ENCODE data around the gene DRAXIN. TPM values are rescaled to one million over a fixed set of nuclear protein-coding genes. Genes with fewer than 3 reads are reported as not detected.
"Not testable (repeated sequence)": the region's sequence is repeated elsewhere in the genome, so short reads cannot be mapped to it uniquely, and the experiment has no call there.

The DRAXIN gene, protein sequence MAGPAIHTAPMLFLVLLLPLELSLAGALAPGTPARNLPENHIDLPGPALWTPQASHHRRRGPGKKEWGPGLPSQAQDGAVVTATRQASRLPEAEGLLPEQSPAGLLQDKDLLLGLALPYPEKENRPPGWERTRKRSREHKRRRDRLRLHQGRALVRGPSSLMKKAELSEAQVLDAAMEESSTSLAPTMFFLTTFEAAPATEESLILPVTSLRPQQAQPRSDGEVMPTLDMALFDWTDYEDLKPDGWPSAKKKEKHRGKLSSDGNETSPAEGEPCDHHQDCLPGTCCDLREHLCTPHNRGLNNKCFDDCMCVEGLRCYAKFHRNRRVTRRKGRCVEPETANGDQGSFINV
- 9.5 TPM for polyA plus RNA-seq (2013, experiment 1 of 2)
- 9.7 TPM for polyA plus RNA-seq (2013, experiment 2 of 2)

DNA sequence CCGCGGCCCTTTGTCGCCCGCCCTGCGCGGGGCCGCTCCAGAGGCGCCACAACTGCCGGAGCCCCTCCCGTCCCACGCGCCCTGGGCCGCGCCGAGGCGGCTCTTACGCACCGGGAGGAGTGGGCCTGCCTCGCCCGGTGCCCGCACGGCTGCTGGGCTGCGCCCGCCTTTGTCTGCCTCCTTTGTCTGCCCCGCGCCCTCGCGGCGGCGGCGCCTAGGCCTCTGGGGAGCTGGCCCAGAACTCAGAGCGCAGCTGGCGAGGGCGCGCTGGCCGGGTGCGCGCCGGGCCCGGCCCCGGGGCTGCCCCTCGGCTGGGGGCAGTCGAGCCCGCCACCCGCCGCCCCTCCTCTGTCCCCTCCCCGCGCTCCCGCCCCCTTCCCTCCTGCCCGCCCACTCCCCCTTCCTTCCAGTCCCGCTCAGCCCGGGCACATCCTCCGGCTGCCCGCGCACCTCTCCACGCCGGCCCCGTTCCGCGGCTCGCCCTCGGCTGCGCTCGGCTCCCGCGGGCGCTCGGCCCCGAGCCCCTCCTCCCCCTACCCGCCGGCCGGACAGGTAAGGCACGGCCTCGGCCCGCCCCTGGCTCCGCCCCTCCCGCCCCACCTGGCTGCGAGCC, at the start of gene DRAXIN:
TSS of gene DRAXIN (plus strand) at position 409 of the 613 bp plus-strand sequence. CDS start 14,549 bp downstream, outside the sequence.
- H3K4me1 ChIP-seq (ENCODE audit: control insufficient read depth in 2 of 2, insufficient read depth in 1 of 2, low read depth in 1 of 2, low read length in 2 of 2): peaks cover 22 to 29% of the 10 kb centered on the region in 2 donors
- H2BK12ac ChIP-seq (ENCODE audit: low read length): peak within 1 kb of the TSS; percentile 98
- H2BK5ac ChIP-seq (ENCODE audit: low read length): peak within 1 kb of the TSS; percentile 75
- no CpG with 5 or more reads among the region's 78 CpGs for WGBS, 2 donors (ENCODE audit: extremely low coverage in 2 of 2, insufficient read length in 2 of 2, insufficient replicate concordance in 1 of 2)
- H2AK5ac ChIP-seq (ENCODE audit: low read depth, low read length): peak within 1 kb of the TSS; percentile 95
- peak within 1 kb of the TSS; percentile 99 for H3K18ac ChIP-seq (ENCODE audit: low read length)
- peak within 1 kb of the TSS; percentile 80 for H2AFZ ChIP-seq (ENCODE audit: low read length)
- peak within 1 kb of the TSS; percentile 79 for H4K91ac ChIP-seq (ENCODE audit: low read depth, low read length, poor library complexity)
- H3K27me3 ChIP-seq (ENCODE audit: control insufficient read depth in 3 of 3, insufficient read depth in 3 of 3, low read depth in 1 of 3, low read length in 3 of 3): peaks cover 0 to 12% (median 0%) of the 10 kb centered on the region in 3 experiments
- H3K4me2 ChIP-seq (ENCODE audit: insufficient read depth, low read length, poor library complexity, severe bottlenecking): peak within 1 kb of the TSS; percentile 92
- peak within 1 kb of the TSS; percentile 94 for H3K14ac ChIP-seq (ENCODE audit: low read length)
- H3K36me3 ChIP-seq (replicated peaks in 1 of 2; ENCODE audit: control insufficient read depth in 2 of 2, insufficient read depth in 2 of 2, low read length in 2 of 2): peaks cover 0 to 16% of the 10 kb centered on the region in 2 donors
- peak within 1 kb of the TSS; percentile 100 for H2BK120ac ChIP-seq (ENCODE audit: low read depth, low read length)
- H3K4me3 ChIP-seq (ENCODE audit: low read length in 2 of 2): peak within 1 kb of the TSS; percentile 69 to 95
- peak within 1 kb of the TSS; percentile 43 for H4K8ac ChIP-seq (ENCODE audit: low read depth, low read length)
- peak within 1 kb of the TSS; percentile 88 for H3K9ac ChIP-seq (ENCODE audit: low read depth, low read length, poor library complexity)
- H3K23ac ChIP-seq (ENCODE audit: low read depth, low read length, poor library complexity): peak within 1 kb of the TSS; percentile 73
- H3K4ac ChIP-seq (ENCODE audit: low read length): peak within 1 kb of the TSS; percentile 98
- H3K79me1 ChIP-seq (ENCODE audit: low read depth, low read length): no peaks in the 10 kb centered on the region
- H3K9me3 ChIP-seq (replicated peaks in 1 of 2; ENCODE audit: control insufficient read depth in 2 of 2, insufficient read depth in 1 of 2, low read depth in 1 of 2, low read length in 2 of 2): no peaks in the 10 kb centered on the region
- peak; percentile 63 for DNase-seq (ENCODE audit: low spot score)
- H3K27ac ChIP-seq (replicated peaks; ENCODE audit: low read length): peak within 1 kb of the TSS; percentile 43
- peak within 1 kb of the TSS; percentile 96 for H2BK15ac ChIP-seq (ENCODE audit: low read length)

DNA sequence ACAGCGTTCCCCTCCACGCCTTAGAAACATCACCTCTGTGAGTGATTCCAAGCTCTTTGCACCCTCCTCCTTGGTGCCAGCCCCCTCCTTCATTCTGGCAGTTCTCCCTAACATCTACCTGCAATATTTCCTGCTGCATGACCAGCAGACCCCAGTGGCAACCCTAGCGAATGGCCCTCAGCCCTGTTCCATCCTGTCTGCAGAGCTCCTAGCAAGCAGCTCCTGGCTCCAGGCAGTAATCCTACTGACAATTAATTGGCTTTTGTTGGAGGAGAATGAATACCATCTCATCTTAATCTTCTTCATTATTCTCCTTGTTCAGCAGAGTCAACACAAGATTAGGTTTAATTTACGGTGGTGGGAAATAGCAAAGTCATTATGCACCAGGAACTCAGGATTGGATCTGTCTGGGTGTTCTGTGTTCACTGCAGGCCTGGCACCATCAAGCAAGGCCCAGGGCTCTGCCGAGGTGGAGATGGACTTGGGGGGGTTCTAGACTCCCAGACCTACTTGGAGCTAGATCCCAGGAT, 49.7 kb upstream of the DRAXIN start:
- no peaks in the 10 kb centered on the region for H3K9me3 ChIP-seq (replicated peaks in 1 of 2; ENCODE audit: control insufficient read depth in 2 of 2, insufficient read depth in 1 of 2, low read depth in 1 of 2, low read length in 2 of 2)
- no peak overlapping the region for H2AK5ac ChIP-seq (ENCODE audit: low read depth, low read length)
- H3K9ac ChIP-seq (ENCODE audit: low read depth, low read length, poor library complexity): no peak overlapping the region
- no peak overlapping the region for H3K4me2 ChIP-seq (ENCODE audit: insufficient read depth, low read length, poor library complexity, severe bottlenecking)
- H3K36me3 ChIP-seq (replicated peaks in 1 of 2; ENCODE audit: control insufficient read depth in 2 of 2, insufficient read depth in 2 of 2, low read length in 2 of 2): no peaks in the 10 kb centered on the region
- H4K8ac ChIP-seq (ENCODE audit: low read depth, low read length): no peak overlapping the region
- no peak overlapping the region for H3K14ac ChIP-seq (ENCODE audit: low read length)
- no peak overlapping the region for H2AFZ ChIP-seq (ENCODE audit: low read length)
- WGBS, 2 donors (ENCODE audit: extremely low coverage in 2 of 2, insufficient read length in 2 of 2, insufficient replicate concordance in 1 of 2): no CpG with 5 or more reads among the region's 5 CpGs
- no peak overlapping the region for H4K91ac ChIP-seq (ENCODE audit: low read depth, low read length, poor library complexity)
- H3K23ac ChIP-seq (ENCODE audit: low read depth, low read length, poor library complexity): peak overlapping the region; percentile 86
- H3K4me1 ChIP-seq (ENCODE audit: control insufficient read depth in 2 of 2, insufficient read depth in 1 of 2, low read depth in 1 of 2, low read length in 2 of 2): peaks cover 0 to 3% of the 10 kb centered on the region in 2 donors
- no peak overlapping the region for H3K4ac ChIP-seq (ENCODE audit: low read length)
- H3K27ac ChIP-seq (replicated peaks; ENCODE audit: low read length): no peak overlapping the region
- H2BK12ac ChIP-seq (ENCODE audit: low read length): no peak overlapping the region
- H3K4me3 ChIP-seq (ENCODE audit: low read length in 2 of 2): no peak overlapping the region
- H2BK120ac ChIP-seq (ENCODE audit: low read depth, low read length): no peak overlapping the region
- H2BK15ac ChIP-seq (ENCODE audit: low read length): no peak overlapping the region
- no peaks in the 10 kb centered on the region for H3K79me1 ChIP-seq (ENCODE audit: low read depth, low read length)
- no peak overlapping the region for H2BK5ac ChIP-seq (ENCODE audit: low read length)
- H3K27me3 ChIP-seq (ENCODE audit: control insufficient read depth in 3 of 3, insufficient read depth in 3 of 3, low read depth in 1 of 3, low read length in 3 of 3): peaks cover 0 to 22% (median 0%) of the 10 kb centered on the region in 3 experiments
- peak overlapping the region; percentile 33 for H3K18ac ChIP-seq (ENCODE audit: low read length)
- no peak for DNase-seq (ENCODE audit: low spot score)

DNA sequence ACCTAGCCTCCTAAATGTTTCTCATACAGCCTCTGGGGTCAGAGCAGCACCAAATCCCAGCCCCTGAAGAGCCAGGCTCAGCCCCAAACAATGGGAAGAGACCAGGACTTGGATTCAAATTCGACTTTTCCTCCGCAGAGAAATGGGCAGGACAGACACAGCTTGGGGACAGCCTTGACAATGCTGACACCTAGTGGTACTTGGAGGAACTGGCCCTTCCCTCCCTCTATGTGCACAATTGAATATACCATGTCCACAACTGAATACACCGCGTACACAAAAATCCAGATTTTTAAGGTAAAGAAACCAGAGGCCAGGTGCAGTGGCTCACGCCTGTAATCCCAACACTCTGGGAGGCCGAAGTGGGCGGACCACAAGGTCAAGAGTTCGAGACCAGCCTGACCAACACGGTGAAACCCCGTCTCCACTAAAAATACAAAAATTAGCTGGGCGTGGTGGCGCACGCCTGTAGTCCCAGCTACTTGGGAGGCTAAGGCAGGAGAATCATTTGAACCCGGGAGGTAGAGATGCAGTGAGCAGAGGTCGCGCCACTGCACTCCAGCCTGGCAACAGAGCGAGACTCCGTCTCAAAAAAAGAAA, 49.0 kb upstream of the DRAXIN start:
- not testable (repeated sequence) for H2BK12ac ChIP-seq (ENCODE audit: low read length); H3K36me3 ChIP-seq (replicated peaks in 1 of 2; ENCODE audit: control insufficient read depth in 2 of 2, insufficient read depth in 2 of 2, low read length in 2 of 2); H3K9me3 ChIP-seq (replicated peaks in 1 of 2; ENCODE audit: control insufficient read depth in 2 of 2, insufficient read depth in 1 of 2, low read depth in 1 of 2, low read length in 2 of 2); H3K4me2 ChIP-seq (ENCODE audit: insufficient read depth, low read length, poor library complexity, severe bottlenecking); H3K79me1 ChIP-seq (ENCODE audit: low read depth, low read length); H3K14ac ChIP-seq (ENCODE audit: low read length); H4K91ac ChIP-seq (ENCODE audit: low read depth, low read length, poor library complexity); H3K4me1 ChIP-seq (ENCODE audit: control insufficient read depth in 2 of 2, insufficient read depth in 1 of 2, low read depth in 1 of 2, low read length in 2 of 2); H2BK5ac ChIP-seq (ENCODE audit: low read length); H3K18ac ChIP-seq (ENCODE audit: low read length); H3K9ac ChIP-seq (ENCODE audit: low read depth, low read length, poor library complexity); H4K8ac ChIP-seq (ENCODE audit: low read depth, low read length); H3K27ac ChIP-seq (replicated peaks; ENCODE audit: low read length); H3K23ac ChIP-seq (ENCODE audit: low read depth, low read length, poor library complexity); H2AK5ac ChIP-seq (ENCODE audit: low read depth, low read length); H2AFZ ChIP-seq (ENCODE audit: low read length); H2BK15ac ChIP-seq (ENCODE audit: low read length); H3K4ac ChIP-seq (ENCODE audit: low read length); H3K4me3 ChIP-seq (ENCODE audit: low read length in 2 of 2); H2BK120ac ChIP-seq (ENCODE audit: low read depth, low read length)
- peaks cover 0 to 19% (median 0%) of the 10 kb centered on the region in 3 experiments for H3K27me3 ChIP-seq (ENCODE audit: control insufficient read depth in 3 of 3, insufficient read depth in 3 of 3, low read depth in 1 of 3, low read length in 3 of 3)
- DNase-seq (ENCODE audit: low spot score): peak; percentile 66
- WGBS, 2 donors (ENCODE audit: extremely low coverage in 2 of 2, insufficient read length in 2 of 2, insufficient replicate concordance in 1 of 2): no CpG with 5 or more reads among the region's 18 CpGs
